Kidney epithelial cell (primary cell): Measurements from ENCODE around the gene TECRL. TPM values are rescaled to one million over a fixed set of nuclear protein-coding genes. Genes with fewer than 3 reads are reported as not detected.

Experiments used
- DNase-seq: peaks from one replicate; pipeline ENCODE4 v3.0.0-alpha.2; 2010; ENCODE audit warnings: low read depth
- H3K27me3 ChIP-seq: 2 replicates; pipeline ENCODE4 v1.6.0; 2011; ENCODE audit warnings: low read length; ENCODE audit not compliant: control insufficient read depth, insufficient read depth
- H3K36me3 ChIP-seq: 2 replicates; pipeline ENCODE4 v1.5.1; 2011; ENCODE audit warnings: low read length; ENCODE audit not compliant: control insufficient read depth, insufficient read depth
- H3K4me3 ChIP-seq: 2 replicates; pipeline ENCODE4 v1.5.1; 2011; ENCODE audit warnings: low read depth, mild to moderate bottlenecking, control low read depth, low read length
- total RNA-seq: library from RNA; depleted of rRNA; stranded (reverse); fragments of >200 nt; gene quantifications from 2 replicates; pipeline ENCODE4 v1.2.3, GENCODE V29; 2015
- TF ChIP-seq, protein P1 (sequence below): IDR thresholded peaks from 2 replicates; pipeline ENCODE4 v1.5.1; 2011; ENCODE audit warnings: mild to moderate bottlenecking, moderate library complexity, low read length, control low read depth, inconsistent platforms; ENCODE audit not compliant: insufficient read depth, poor library complexity, severe bottlenecking

TECRL gene
- total RNA-seq, 1 donor from 2014 or later, result not detected

DNA sequence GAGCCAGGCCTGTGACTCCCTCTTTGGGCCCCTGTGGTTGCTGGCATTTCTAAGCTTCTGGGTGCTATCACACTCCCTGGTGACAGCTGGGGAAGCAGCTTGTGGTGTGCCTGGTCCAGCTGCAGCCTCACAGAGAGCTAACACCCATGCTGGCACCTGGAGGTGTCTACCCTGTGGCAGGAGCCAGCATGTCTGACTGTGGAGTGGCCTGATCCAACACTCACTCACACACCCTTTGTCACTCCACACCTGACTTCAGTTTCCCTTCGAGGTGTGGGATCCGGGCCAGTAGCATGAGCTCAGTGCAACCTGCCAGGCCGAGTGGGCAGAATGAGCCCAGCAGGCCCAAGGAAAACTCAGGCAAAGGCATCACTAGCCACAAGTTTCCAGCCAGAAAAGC is 67.5 kb downstream of the TECRL start:
- no peak for DNase-seq
- TF ChIP-seq, protein P1, sequence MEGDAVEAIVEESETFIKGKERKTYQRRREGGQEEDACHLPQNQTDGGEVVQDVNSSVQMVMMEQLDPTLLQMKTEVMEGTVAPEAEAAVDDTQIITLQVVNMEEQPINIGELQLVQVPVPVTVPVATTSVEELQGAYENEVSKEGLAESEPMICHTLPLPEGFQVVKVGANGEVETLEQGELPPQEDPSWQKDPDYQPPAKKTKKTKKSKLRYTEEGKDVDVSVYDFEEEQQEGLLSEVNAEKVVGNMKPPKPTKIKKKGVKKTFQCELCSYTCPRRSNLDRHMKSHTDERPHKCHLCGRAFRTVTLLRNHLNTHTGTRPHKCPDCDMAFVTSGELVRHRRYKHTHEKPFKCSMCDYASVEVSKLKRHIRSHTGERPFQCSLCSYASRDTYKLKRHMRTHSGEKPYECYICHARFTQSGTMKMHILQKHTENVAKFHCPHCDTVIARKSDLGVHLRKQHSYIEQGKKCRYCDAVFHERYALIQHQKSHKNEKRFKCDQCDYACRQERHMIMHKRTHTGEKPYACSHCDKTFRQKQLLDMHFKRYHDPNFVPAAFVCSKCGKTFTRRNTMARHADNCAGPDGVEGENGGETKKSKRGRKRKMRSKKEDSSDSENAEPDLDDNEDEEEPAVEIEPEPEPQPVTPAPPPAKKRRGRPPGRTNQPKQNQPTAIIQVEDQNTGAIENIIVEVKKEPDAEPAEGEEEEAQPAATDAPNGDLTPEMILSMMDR, result no peak
- no peaks in the 10 kb centered on the region for H3K36me3 ChIP-seq
- H3K4me3 ChIP-seq, result no peak overlapping the region
- H3K27me3 ChIP-seq, result no peaks in the 10 kb centered on the region

DNA sequence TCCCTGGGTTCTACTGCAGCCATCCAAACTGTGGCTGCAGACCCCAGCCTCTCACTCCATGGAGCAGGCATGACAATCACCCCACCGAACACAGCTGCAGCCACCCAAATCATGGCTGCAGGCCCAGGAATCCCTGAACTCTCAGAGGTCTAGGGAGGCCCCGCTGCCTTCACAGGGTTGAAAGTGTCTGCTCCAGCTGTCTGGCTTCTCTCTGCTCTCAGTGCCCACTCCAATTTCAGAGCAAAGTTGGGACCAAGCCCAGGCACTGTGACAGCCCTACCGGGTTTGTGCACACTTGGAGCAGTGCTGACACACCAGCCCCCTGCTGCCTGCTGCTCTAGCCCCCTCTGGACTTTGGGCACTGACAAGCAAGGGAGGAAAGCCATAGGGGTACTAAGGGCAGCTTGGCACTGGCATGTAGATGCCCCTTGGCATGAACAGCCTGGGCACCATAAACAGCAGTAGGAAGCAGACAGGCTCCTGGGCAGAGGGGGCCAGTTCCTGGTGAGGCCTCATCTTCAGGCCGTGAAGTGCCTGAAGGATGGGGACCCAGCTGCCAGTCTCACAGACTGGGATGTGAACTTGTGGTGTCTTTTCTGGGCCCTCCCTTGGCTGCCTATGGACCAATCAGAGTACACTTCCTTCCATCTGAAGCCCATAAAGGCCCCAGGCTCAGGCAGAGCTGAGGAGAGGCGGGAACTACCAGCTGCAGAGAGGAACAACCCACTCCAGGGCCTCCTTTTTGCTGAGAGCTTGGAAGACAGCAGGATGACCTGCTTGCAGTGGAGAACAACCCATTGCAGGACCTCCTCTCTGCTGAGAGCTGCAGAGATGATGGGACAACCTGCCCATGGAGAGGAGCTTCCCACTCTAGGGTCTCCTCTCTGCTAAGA is 68.8 kb downstream of the TECRL start:
- DNase-seq, result no peak
- no peaks in the 10 kb centered on the region for H3K36me3 ChIP-seq
- TF ChIP-seq, protein P1, result no peak
- no peaks in the 10 kb centered on the region for H3K27me3 ChIP-seq
- no peak overlapping the region for H3K4me3 ChIP-seq

DNA sequence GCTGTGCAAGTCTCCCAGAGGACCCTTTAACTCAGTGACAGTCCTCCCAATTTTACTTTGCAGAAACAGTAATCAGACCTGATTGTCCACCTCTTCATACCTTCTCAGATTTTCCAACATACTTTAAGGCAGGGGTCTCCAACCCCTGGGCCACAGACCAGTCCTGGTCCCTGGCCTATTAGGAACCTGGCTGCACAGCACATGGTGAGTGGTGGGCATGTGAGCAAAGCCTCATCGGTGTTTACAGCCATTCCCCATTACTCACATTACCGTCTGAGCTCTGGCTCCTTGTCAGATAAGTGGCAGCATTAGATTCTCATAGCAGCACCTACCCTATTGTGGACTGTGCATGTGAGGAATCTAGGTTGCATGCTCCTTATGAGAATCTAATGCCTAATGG is 74.3 kb downstream of the TECRL start:
- no peak overlapping the region for H3K4me3 ChIP-seq

DNA sequence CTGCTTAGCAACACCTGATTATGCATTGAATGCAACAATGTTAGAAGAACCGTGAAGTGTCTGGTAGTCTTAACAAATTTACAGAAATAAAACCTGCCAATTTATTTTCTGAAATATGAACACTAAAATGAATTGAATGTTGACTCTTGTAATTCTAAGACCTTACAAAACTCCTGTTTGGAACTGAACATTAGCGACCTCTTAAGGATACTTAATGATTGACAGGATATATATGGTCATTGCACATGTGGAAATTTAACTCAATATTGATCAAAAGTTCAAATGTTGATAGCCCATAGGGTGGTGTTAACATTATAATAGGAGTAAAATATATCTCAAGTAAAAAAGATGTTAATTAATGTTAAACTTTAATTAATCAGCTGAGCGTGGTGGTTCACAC is 79.1 kb downstream of the TECRL start:
- DNase-seq, result no peak
- H3K36me3 ChIP-seq, result no peaks in the 10 kb centered on the region
- H3K4me3 ChIP-seq, result no peak overlapping the region
- H3K27me3 ChIP-seq, result no peaks in the 10 kb centered on the region
- TF ChIP-seq, protein P1, result no peak

More for the DNA sequence above, 74.3 kb downstream of the TECRL start:
- Histone ChIP-seq H3K27me3 (no peaks in the 10 kb centered on the region), H3K36me3 (no peaks in the 10 kb centered on the region)
- TF ChIP-seq, protein P1, result no peak
- no peak for DNase-seq

DNA sequence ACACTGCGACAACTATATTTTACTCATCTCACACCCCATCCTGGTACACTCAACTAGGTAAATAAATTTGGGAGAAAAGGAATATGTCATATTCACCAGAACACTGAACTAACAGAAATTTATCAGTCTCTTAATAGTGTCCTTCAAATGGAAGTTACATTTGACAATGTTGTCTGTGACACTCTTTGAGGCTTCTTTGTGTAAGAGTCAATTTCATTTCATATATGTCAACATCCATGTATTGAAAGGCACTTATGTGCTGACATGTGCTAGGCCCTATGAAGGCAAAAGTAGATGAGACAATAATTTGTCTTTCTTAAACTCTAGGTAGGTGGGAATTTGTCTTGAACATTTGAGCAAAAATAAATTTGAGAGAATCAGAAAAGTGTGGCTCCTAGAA is 82.0 kb downstream of the TECRL start:
- Histone ChIP-seq H3K27me3 (no peaks in the 10 kb centered on the region), H3K36me3 (no peaks in the 10 kb centered on the region), H3K4me3 (no peak overlapping the region)
- no peak for DNase-seq
- TF ChIP-seq, protein P1, result no peak
